Testis (tissue), 2 donors: Measurements from ENCODE around the gene HSH2D.

Experiments
- CTCF ChIP-seq, 3 experiments: fragments of 450-650 bp in 2 of 3; fragments of 200-600 bp in 1 of 3; sonication (generic) in 1 of 3; IDR thresholded peaks; one replicate each; pipeline ENCODE4 v1.5.1; 2016 to 2019; ENCODE audit warnings: antibody characterized with exemption in 3 of 3, mild to moderate bottlenecking in 2 of 3, moderate library complexity in 1 of 3
- POLR2A ChIP-seq: fragments of 450-650 bp; IDR thresholded peaks from one replicate; pipeline ENCODE4 v1.6.1; 2017; ENCODE audit warnings: antibody characterized with exemption, mild to moderate bottlenecking, moderate library complexity

- TF ChIP-seq CTCF (IDR thresholded peaks at IDR 0.05) (no peak), POLR2A (no peak)
Observed at GRCh38 chr19:16144216-16144581, 714 bp downstream of the HSH2D start.
